Smooth muscle cell of the brain vasculature (primary cell): ENCODE results near the gene MLYCD.

Source experiments
- DNase-seq: peaks from one replicate; pipeline ENCODE4 v3.0.0-alpha.2; 2012; ENCODE audit warnings: low read depth, low spot score

Gene MLYCD

DNA sequence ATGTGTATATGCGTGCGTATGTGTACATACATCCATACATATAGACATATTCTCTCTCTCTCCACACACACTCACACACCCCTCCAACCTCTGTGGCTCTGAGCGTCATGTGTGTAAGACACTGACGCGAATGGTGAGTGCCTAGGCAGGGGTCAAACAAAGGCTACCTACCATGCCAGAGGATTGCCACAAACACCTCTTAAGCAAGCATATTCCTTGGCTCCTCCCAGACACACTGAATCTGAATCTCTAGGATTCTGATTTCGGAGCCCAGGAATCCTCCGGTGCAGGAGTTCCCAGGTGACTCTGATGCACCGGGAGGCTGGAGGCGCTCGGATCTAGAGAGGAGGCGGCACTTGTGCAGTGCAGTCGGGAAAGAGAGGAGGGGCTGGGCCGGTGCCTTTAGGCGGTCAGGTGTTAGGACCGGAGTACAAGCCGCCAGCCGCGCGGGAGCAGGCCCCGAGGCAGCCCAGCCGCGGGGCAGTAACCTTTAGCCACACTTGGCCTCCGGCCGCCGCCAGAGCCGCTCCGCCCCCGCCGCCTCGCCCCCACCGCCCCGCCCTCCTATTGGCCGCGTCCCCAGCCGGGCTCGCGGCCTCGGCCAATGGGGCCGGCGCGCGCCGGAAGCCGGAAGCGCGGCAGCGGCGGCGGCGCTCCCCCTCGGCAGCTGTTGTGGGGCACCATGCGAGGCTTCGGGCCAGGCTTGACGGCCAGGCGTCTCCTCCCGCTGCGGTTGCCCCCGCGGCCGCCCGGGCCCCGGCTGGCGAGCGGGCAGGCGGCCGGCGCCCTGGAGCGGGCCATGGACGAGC, at the start of gene MLYCD:
Gene MLYCD (plus strand): TSS at position 653 of the 809 bp plus-strand sequence. CDS start 30 bp downstream, at position 683.
- DNase-seq = no peak

- DNase-seq = no peak
Observed at GRCh38 chr16:83849421-83849820, 49.5 kb upstream of the MLYCD start.

- DNase-seq = no peak
Observed at GRCh38 chr16:83850947-83851346, 48.0 kb upstream of the MLYCD start.

DNA sequence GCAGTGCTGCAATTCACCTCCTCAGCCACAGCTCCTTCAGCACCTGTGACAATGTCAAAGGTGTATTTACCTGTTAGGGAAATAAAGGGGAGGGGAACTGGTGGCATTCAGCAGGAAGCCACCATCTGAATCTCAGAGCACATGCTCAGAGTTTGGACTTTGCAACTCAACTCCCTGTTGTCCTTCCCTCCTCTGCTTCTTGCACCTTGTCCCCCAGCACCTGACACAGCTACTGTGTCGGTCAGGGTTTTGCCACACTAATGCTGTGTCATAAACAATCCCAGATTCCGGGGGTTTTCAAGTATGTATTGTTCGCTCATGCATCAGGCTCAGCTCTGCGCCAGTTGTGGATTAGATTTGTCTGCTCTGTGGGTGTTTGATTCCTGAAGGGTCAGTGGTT, 47.4 kb upstream of the MLYCD start:
- no peak for DNase-seq

- no peak for DNase-seq
Observed at GRCh38 chr16:83852774-83853173, 46.1 kb upstream of the MLYCD start.

DNA sequence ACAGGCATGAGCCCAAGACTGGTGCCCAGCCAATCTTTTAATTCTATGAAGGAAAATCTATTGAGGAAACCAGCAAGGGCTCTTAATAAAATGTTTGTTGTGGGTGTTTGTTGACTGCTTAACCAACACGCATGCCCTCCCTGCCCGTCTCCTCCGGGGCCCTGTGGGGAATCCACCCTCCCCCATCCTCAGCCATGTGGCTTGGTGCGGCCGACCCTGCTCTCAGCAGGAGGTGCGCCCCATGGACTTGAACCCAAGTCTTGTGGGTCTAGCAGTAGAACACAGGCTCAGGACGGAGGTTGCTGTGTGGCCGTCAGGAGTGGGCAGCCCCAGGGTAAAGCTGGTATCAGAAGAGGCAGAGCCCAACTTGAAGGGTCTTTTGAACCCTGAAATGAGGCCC, 45.1 kb upstream of the MLYCD start:
- no peak for DNase-seq

- DNase-seq = no peak
Observed at GRCh38 chr16:83854420-83854819, 44.5 kb upstream of the MLYCD start.

- no peak for DNase-seq
Observed at GRCh38 chr16:83856792-83857191, 42.1 kb upstream of the MLYCD start.

GRCh38 chr16:83859265-83859664, 39.6 kb upstream of the MLYCD start:
- DNase-seq = no peak

DNA sequence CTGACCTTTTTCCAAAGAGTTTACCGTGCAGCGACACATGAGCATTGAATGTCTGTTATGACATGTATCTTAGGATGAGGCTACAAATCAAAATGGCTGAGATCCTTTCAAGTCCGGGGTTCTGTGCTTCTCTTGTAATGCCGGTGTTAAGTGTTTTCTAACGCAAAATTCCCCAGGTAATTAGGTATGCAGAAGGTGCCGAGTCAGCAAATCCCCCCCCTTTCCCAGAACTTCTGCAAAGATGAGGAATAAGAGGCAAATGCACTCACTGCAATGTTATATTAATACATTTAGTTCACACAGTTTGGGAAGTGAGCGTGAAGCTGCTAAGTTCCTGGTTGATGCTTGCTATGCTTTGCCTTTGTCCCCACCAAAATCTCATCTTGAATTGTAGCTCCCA, 36.3 kb upstream of the MLYCD start:
- DNase-seq = no peak

- no peak for DNase-seq
Observed at GRCh38 chr16:83863682-83864081, 35.2 kb upstream of the MLYCD start.

GRCh38 chr16:83870830-83871229, 28.1 kb upstream of the MLYCD start:
- no peak for DNase-seq

DNA sequence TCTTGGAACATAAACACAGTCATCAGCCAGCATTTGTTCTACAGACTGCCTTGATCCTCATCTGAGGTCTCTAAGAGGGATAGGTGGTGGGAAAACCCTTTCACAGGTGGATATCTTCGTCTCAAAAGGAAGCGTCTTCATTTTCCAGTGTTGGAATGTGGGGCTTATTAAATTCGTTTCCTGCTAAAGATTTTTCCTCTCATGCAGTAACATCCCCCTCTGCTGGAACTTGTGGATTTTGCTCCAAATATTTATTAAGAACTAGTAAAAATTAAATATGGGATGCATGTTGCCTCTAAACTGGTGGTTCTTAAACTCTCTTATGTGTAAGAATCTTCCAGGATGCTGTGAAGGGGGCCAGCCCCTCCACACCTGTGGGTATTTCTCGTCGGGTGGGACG, 20.1 kb upstream of the MLYCD start:
- no peak for DNase-seq

DNA sequence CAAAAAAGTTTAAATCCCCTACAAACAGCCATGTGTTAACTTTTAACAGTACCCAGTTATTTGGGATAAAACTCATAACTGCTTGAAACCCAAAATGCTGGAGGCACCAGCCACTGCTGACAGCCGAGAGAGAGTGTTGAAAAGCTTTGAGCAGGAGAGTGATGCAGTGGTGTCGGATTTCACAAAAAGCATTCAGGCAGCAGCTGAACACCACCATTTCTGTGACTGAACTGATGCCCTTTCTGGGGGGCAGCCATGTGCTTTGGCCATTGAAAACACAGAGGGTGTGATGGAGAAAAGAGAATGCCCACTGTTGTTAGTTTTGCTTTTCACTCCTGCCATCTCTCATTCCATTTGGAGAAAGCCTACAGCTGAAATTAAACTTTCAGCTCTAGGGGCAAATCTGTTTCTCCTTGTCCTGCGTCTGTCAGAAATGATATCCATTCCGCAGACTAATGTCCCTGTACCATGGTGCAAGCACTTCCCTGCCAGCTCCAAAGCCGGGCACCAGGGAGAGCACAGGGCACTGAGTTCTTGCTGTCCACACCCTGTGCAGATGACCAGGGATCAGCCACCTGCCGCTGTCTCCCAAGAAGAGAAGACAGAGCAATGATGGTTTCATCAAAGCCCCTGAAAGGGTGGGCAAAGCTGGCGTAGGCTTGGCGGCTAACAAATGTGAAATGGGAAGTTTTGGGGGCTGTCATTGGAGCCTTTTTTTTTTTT, 16.6 kb upstream of the MLYCD start:
- DNase-seq = no peak

GRCh38 chr16:83886199-83886971, 12.5 kb upstream of the MLYCD start:
- no peak for DNase-seq

DNA sequence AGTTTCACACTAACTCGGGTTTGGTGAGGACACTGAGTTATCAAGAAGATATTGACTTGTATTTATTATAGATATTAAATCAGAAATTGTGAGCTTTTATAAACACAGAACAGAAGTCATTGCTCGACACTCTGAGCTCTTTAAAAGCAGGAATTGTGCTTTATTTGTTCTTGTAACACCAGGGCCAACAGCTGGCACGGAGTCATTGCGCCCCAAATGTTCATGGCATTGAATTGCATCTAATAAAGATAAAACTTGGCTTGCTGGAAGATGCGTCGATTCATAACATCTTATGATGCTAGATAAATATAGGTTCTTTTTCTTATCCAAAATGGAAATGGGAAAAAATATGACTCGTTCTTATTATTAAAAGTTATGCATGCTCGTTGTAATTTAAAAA, 11.8 kb upstream of the MLYCD start:
- no peak for DNase-seq

GRCh38 chr16:83887564-83887963, 11.4 kb upstream of the MLYCD start:
- no peak for DNase-seq

- no peak for DNase-seq
Observed at GRCh38 chr16:83888672-83889044, 10.3 kb upstream of the MLYCD start.

- DNase-seq = no peak
Observed at GRCh38 chr16:83890359-83890758, 8.6 kb upstream of the MLYCD start.

- DNase-seq = no peak
Observed at GRCh38 chr16:83891742-83892141, 7.2 kb upstream of the MLYCD start.

DNA sequence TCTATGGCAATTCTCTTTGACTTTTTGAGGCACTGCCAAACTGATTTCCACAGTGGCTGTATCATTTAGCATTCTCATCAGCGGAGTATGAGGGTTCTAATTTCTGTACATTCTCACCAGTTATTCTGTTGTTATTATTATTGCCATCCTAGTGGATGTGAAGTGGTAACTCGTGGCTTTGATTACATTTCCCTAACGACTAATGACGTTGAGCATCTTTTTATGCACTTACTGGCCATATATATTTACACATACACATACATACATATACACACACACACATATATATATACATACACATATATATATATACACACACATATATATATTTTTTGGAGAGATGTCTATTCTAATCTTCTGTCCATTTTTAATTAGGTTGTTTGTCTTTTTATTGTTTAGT, 3.7 kb upstream of the MLYCD start:
- DNase-seq = no peak

DNA sequence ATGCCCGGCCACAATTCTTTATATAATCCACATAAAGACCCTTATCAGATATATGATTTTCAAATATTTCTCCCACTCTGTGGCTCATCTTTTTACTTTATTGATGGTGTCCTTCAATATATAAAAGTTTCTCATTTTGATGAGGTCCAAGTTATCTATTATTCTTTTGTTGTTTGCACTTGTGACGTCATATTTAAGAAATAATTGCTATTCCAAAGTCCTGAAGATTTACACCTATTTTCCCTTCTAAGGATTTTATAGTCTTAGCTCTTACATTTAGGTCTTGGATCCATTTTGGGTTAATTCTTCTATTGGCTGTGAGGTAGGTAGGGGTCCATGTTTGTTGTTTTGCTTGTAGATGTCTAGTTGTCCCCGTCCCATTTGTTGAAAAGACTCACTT, 3.0 kb upstream of the MLYCD start:
- no peak for DNase-seq
